Esophagus squamous epithelium (tissue), 4 donors: Measurements from ENCODE around the gene ACSL3.

ENCODE experiments used
- POLR2A ChIP-seq, 4 donors: fragments of 450-650 bp; IDR thresholded peaks; one replicate each; pipeline ENCODE4 v1.6.1; 2017; ENCODE audit warnings: antibody characterized with exemption in 4 of 4, mild to moderate bottlenecking in 4 of 4, moderate library complexity in 3 of 4
- TF ChIP-seq, protein P1 (sequence below), 6 experiments: fragments of 450-650 bp in 4 of 6; fragments of 200-600 bp in 2 of 6; sonication (generic) in 2 of 6; IDR thresholded peaks; one replicate each; pipeline ENCODE4 v1.5.1; 2016 to 2019; ENCODE audit warnings: antibody characterized with exemption in 6 of 6, mild to moderate bottlenecking in 4 of 6, moderate library complexity in 4 of 6

- TF ChIP-seq, protein P1, sequence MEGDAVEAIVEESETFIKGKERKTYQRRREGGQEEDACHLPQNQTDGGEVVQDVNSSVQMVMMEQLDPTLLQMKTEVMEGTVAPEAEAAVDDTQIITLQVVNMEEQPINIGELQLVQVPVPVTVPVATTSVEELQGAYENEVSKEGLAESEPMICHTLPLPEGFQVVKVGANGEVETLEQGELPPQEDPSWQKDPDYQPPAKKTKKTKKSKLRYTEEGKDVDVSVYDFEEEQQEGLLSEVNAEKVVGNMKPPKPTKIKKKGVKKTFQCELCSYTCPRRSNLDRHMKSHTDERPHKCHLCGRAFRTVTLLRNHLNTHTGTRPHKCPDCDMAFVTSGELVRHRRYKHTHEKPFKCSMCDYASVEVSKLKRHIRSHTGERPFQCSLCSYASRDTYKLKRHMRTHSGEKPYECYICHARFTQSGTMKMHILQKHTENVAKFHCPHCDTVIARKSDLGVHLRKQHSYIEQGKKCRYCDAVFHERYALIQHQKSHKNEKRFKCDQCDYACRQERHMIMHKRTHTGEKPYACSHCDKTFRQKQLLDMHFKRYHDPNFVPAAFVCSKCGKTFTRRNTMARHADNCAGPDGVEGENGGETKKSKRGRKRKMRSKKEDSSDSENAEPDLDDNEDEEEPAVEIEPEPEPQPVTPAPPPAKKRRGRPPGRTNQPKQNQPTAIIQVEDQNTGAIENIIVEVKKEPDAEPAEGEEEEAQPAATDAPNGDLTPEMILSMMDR (IDR thresholded peaks at IDR 0.05): no peak
- TF ChIP-seq POLR2A (IDR thresholded peaks at IDR 0.05): no peak
These were observed 85.1 kb downstream of the ACSL3 start for GRCh38 chr2:222945887-222946286.
